ENCODE measurements around the gene DCTD. TPM values are rescaled to one million over a fixed set of nuclear protein-coding genes. Genes with fewer than 3 reads are reported as not detected.

The DCTD gene
- total and polyA plus RNA-seq, 2 experiments from 2014 or later: 133 to 170 TPM

DNA sequence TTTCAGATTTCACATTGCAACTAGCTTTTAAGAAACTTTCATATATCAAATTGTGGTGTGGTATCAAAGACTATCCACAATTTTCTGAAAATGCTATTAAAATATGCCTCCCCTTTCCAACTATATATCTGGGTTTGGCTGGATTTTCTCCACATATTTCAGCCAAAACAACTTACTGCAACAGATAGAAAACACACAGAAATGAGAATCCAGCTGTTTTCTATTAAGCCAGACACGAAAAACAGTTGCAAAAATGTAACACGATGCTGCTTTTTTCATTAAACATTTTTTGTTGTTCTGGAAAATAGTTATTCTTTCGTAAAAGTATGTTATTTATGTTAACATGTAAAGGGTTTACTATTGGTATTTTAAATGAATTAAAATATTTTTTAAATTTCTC lies 33.1 kb downstream of the DCTD start:
- in situ Hi-C loops (cut with MboI): no loop called here
- no peaks in the 10 kb centered on the region for H3K79me2 ChIP-seq (ENCODE audit: insufficient read depth)
- H3K27ac ChIP-seq: no peak overlapping the region
- H3K4me3 ChIP-seq: no peak overlapping the region
- H3K9me3 ChIP-seq (ENCODE audit: low read depth): no peaks in the 10 kb centered on the region
- H3K9me2 ChIP-seq (ENCODE audit: insufficient read depth): no peaks in the 10 kb centered on the region
- H3K27me3 ChIP-seq (replicated peaks; ENCODE audit: insufficient read depth): no peaks in the 10 kb centered on the region
- H3K9ac ChIP-seq: no peak overlapping the region
- no peak overlapping the region for H2AFZ ChIP-seq
- WGBS, 2 experiments (ENCODE audit: low coverage in 1 of 2, low lambda C conversion rate in 2 of 2, missing lambda C conversion rate in 2 of 2): 35 to 38% methylated on average over 3 of the region's 3 CpGs
- no peak overlapping the region for H3K4me2 ChIP-seq (ENCODE audit: unreplicated experiment)
- DNase-seq: no peak
- H4K20me1 ChIP-seq (ENCODE audit: insufficient read depth): no peaks in the 10 kb centered on the region
- TF ChIP-seq EZH2 (IDR thresholded peaks at IDR 0.05; ENCODE audit: insufficient read depth, poor library complexity, severe bottlenecking) (no peak), EZH2phosphoT487 (IDR thresholded peaks at IDR 0.05; ENCODE audit: insufficient read depth, low read depth) (no peak)
- H3F3A ChIP-seq (ENCODE audit: insufficient read depth): 0 out of 2 replicates have a peak, but pooled peaks cover 7% of the 10 kb centered on the region
- no peaks in the 10 kb centered on the region for H3K4me1 ChIP-seq (ENCODE audit: insufficient read depth)
- peaks cover 41% of the 10 kb centered on the region for H3K36me3 ChIP-seq (ENCODE audit: low read depth)

DNA sequence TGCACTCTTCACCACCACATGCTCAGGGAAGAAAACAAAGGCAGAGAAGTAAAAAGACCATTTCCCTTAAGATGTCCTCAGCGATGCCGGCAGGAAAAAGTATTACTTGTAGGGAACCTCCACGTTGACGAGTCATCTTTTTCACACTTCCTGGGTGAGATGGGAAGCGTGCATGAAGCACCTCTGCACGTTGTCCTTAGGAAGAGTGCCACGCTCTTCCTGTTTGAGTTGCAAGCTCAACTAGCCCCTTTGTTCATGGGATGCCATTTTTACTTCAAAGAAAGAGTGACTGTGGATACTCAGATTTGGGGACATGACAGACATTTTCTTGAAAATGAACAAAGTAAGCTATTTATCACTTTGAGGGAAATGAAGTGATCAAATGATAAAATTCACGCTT lies 33.8 kb downstream of the DCTD start:
- WGBS, 2 experiments (ENCODE audit: low coverage in 1 of 2, low lambda C conversion rate in 2 of 2, missing lambda C conversion rate in 2 of 2): 92 to 96% methylated on average over 8 of the region's 8 CpGs
- no peak for DNase-seq
- H3K79me2 ChIP-seq (ENCODE audit: insufficient read depth): no peaks in the 10 kb centered on the region
- no peaks in the 10 kb centered on the region for H3K9me2 ChIP-seq (ENCODE audit: insufficient read depth)
- no peak overlapping the region for H3K9ac ChIP-seq
- no peak overlapping the region for H2AFZ ChIP-seq
- H3K4me2 ChIP-seq (ENCODE audit: unreplicated experiment): no peak overlapping the region
- no peaks in the 10 kb centered on the region for H3K9me3 ChIP-seq (ENCODE audit: low read depth)
- H3K27me3 ChIP-seq (replicated peaks; ENCODE audit: insufficient read depth): no peaks in the 10 kb centered on the region
- H3K36me3 ChIP-seq (ENCODE audit: low read depth): peaks cover 35% of the 10 kb centered on the region
- no peak for TF ChIP-seq EZH2phosphoT487 (IDR thresholded peaks at IDR 0.05; ENCODE audit: insufficient read depth, low read depth)
- TF ChIP-seq EZH2 (IDR thresholded peaks at IDR 0.05; ENCODE audit: insufficient read depth, poor library complexity, severe bottlenecking): no peak
- in situ Hi-C loops (cut with MboI): no loop called here
- H3K4me3 ChIP-seq: no peak overlapping the region
- no peaks in the 10 kb centered on the region for H4K20me1 ChIP-seq (ENCODE audit: insufficient read depth)
- 0 out of 2 replicates have a peak, but pooled peaks cover 7% of the 10 kb centered on the region for H3F3A ChIP-seq (ENCODE audit: insufficient read depth)
- no peaks in the 10 kb centered on the region for H3K4me1 ChIP-seq (ENCODE audit: insufficient read depth)
- no peak overlapping the region for H3K27ac ChIP-seq

GRCh38 chr4:182881914-182882313 lies 35.3 kb downstream of the DCTD start:
- Histone ChIP-seq H3K9me3 (ENCODE audit: low read depth) (no peaks in the 10 kb centered on the region), H4K20me1 (ENCODE audit: insufficient read depth) (no peaks in the 10 kb centered on the region), H3F3A (ENCODE audit: insufficient read depth) (0 out of 2 replicates have a peak, but pooled peaks cover 7% of the 10 kb centered on the region), H3K4me1 (ENCODE audit: insufficient read depth) (no peaks in the 10 kb centered on the region), H3K9ac (no peak overlapping the region), H3K9me2 (ENCODE audit: insufficient read depth) (no peaks in the 10 kb centered on the region), H3K27ac (no peak overlapping the region), H2AFZ (no peak overlapping the region), H3K27me3 (replicated peaks; ENCODE audit: insufficient read depth) (no peaks in the 10 kb centered on the region), H3K4me3 (no peak overlapping the region), H3K79me2 (ENCODE audit: insufficient read depth) (no peaks in the 10 kb centered on the region), H3K36me3 (ENCODE audit: low read depth) (peaks cover 31% of the 10 kb centered on the region), H3K4me2 (ENCODE audit: unreplicated experiment) (no peak overlapping the region)
- TF ChIP-seq EZH2phosphoT487 (IDR thresholded peaks at IDR 0.05; ENCODE audit: insufficient read depth, low read depth) (no peak), EZH2 (IDR thresholded peaks at IDR 0.05; ENCODE audit: insufficient read depth, poor library complexity, severe bottlenecking) (no peak)
- no peak for DNase-seq
- 65 to 76% methylated on average over 16 of the region's 16 CpGs for WGBS, 2 experiments (ENCODE audit: low coverage in 1 of 2, low lambda C conversion rate in 2 of 2, missing lambda C conversion rate in 2 of 2)
- in situ Hi-C loops (cut with MboI): no loop called here

DNA sequence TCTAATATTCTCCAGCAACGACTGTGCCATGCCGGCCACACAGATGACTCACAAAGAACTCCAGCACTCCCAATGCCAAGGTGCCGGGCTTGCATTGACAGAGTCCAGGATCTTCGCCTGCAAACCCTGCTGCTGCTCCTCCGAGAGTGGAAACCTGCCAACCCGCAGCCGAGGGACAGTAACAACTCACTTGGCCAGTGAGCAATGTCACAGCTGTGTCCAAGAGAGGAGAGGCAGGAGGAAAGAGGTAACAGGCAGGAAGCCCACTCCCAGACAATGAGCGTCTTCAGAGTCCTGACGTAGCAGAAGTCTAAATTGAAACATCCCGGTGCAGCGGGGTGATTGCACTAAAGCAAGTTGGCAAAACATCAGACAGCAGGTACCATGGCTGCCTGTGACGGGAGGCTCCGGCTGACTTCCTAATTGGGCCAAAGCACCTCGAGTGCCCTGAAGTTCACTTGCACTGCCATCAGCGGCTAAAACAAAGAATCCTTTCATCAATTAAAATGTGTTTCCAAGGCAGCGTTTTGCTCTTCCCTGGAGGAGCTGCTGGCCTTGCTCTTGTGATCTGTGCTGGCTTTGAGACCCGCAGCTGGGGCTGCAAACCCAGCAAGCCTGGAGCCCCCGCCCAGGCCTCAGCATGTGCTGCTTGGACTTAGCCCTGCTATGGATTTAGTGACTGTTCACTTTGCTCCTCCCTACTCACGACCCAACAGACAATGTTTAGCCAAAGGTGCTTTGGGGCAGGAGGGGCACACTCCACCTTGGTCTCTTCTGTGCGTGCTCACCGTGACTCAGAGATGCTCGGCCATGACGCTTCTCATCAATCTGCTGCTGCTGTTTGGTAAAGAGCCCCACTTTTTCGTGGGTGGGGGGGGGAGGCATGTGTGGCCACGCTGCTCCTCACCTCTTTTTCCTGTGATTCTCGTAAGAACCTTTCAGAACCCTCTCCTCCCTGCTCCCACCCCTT lies 36.5 kb downstream of the DCTD start:
- no peak overlapping the region for H2AFZ ChIP-seq
- H3K4me3 ChIP-seq: no peak overlapping the region
- no peaks in the 10 kb centered on the region for H3K4me1 ChIP-seq (ENCODE audit: insufficient read depth)
- no peaks in the 10 kb centered on the region for H3K79me2 ChIP-seq (ENCODE audit: insufficient read depth)
- no peaks in the 10 kb centered on the region for H3K9me2 ChIP-seq (ENCODE audit: insufficient read depth)
- no peak overlapping the region for H3K4me2 ChIP-seq (ENCODE audit: unreplicated experiment)
- 83 to 87% methylated on average over 26 of the region's 26 CpGs for WGBS, 2 experiments (ENCODE audit: low coverage in 1 of 2, low lambda C conversion rate in 2 of 2, missing lambda C conversion rate in 2 of 2)
- no peaks in the 10 kb centered on the region for H4K20me1 ChIP-seq (ENCODE audit: insufficient read depth)
- peaks cover 19% of the 10 kb centered on the region for H3K36me3 ChIP-seq (ENCODE audit: low read depth)
- H3K9me3 ChIP-seq (ENCODE audit: low read depth): no peaks in the 10 kb centered on the region
- H3K27me3 ChIP-seq (replicated peaks; ENCODE audit: insufficient read depth): no peaks in the 10 kb centered on the region
- no peak overlapping the region for H3K27ac ChIP-seq
- no peak for DNase-seq
- no peak overlapping the region for H3K9ac ChIP-seq
- in situ Hi-C loops (cut with MboI): no loop called here
- no peak for TF ChIP-seq EZH2phosphoT487 (IDR thresholded peaks at IDR 0.05; ENCODE audit: insufficient read depth, low read depth)
- no peak for TF ChIP-seq EZH2 (IDR thresholded peaks at IDR 0.05; ENCODE audit: insufficient read depth, poor library complexity, severe bottlenecking)
- 0 out of 2 replicates have a peak, but pooled peaks cover 7% of the 10 kb centered on the region for H3F3A ChIP-seq (ENCODE audit: insufficient read depth)
